GM23338 (cell line): ENCODE data around the gene SLC35A1. TPM values are rescaled to one million over a fixed set of nuclear protein-coding genes. Genes with fewer than 3 reads are reported as not detected.

Experiments used
- ATAC-seq: fragments of 200-7000 bp; cut with Tn5 transposase; 3 replicates; pipeline ENCODE4 v1.9.1; 2020
- DNase-seq: peaks from one replicate; pipeline ENCODE4 v3.0.0-alpha.2; 2015; ENCODE audit warnings: low spot score
- H2AFZ ChIP-seq: fragments of 200-600 bp; sonication (generic); 2 replicates; pipeline ENCODE4 v1.8.0; 2016; ENCODE audit warnings: antibody characterized with exemption, mild to moderate bottlenecking, moderate library complexity
- H3F3A ChIP-seq: fragments of 200-600 bp; sonication (generic); replicated peaks from 2 replicates; pipeline ENCODE4 v1.8.0; 2017; ENCODE audit warnings: antibody characterized with exemption, mixed run types, low read depth
- H3K27ac ChIP-seq: fragments of 200-600 bp; sonication (generic); 2 replicates; pipeline ENCODE4 v1.6.1; 2016; ENCODE audit warnings: low read depth
- H3K27me3 ChIP-seq: fragments of 200-600 bp; sonication (generic); 2 replicates; pipeline ENCODE4 v1.8.0; 2016; ENCODE audit warnings: mild to moderate bottlenecking, mixed run types, moderate library complexity; ENCODE audit not compliant: insufficient read depth
- H3K36me3 ChIP-seq: fragments of 200-600 bp; sonication (generic); 2 replicates; pipeline ENCODE4 v1.8.0; 2016; ENCODE audit warnings: mild to moderate bottlenecking; ENCODE audit not compliant: insufficient read depth
- H3K4me1 ChIP-seq: fragments of 200-600 bp; sonication (generic); 2 replicates; pipeline ENCODE4 v1.8.0; 2016; ENCODE audit warnings: mild to moderate bottlenecking, moderate library complexity; ENCODE audit not compliant: insufficient read depth
- H3K4me2 ChIP-seq: fragments of 200-600 bp; sonication (generic); 2 replicates; pipeline ENCODE4 v1.7.1; 2017; ENCODE audit warnings: mixed run types
- H3K4me3 ChIP-seq: fragments of 200-600 bp; sonication (generic); 2 replicates; pipeline ENCODE4 v1.6.1; 2016; ENCODE audit warnings: mixed run types
- H3K79me2 ChIP-seq: fragments of 200-600 bp; sonication (generic); replicated peaks from 2 replicates; pipeline ENCODE4 v1.8.0; 2017; ENCODE audit warnings: mild to moderate bottlenecking; ENCODE audit not compliant: insufficient read depth
- H3K9me2 ChIP-seq: fragments of 200-600 bp; sonication (generic); 2 replicates; pipeline ENCODE4 v1.8.0; 2017; ENCODE audit not compliant: insufficient read depth
- H4K20me1 ChIP-seq: fragments of 200-600 bp; sonication (generic); replicated peaks from 2 replicates; pipeline ENCODE4 v1.8.0; 2017; ENCODE audit warnings: mild to moderate bottlenecking; ENCODE audit not compliant: insufficient read depth
- H3K27ac Mint-ChIP-seq: 2 replicates; pipeline ENCODE4 v1.8.0; 2020; ENCODE audit warnings: inconsistent platforms, mild to moderate bottlenecking, moderate library complexity, mixed read lengths
- H3K27me3 Mint-ChIP-seq: 3 replicates; pipeline ENCODE4 v1.8.0; 2022; ENCODE audit warnings: low read depth, mild to moderate bottlenecking, moderate library complexity, mixed read lengths, inconsistent platforms; ENCODE audit not compliant: insufficient read depth, poor library complexity
- H3K36me3 Mint-ChIP-seq: 3 replicates; pipeline ENCODE4 v1.8.0; 2021; ENCODE audit warnings: low read depth, mild to moderate bottlenecking, inconsistent platforms, moderate library complexity, mixed read lengths
- H3K4me1 Mint-ChIP-seq: 3 replicates; pipeline ENCODE4 v1.8.0; 2020; ENCODE audit warnings: mild to moderate bottlenecking, inconsistent platforms, mixed read lengths
- H3K4me3 Mint-ChIP-seq: 3 replicates; pipeline ENCODE4 v1.8.0; 2021; ENCODE audit warnings: moderate library complexity, mild to moderate bottlenecking, inconsistent platforms, mixed read lengths
- H3K9me3 Mint-ChIP-seq: 3 replicates; pipeline ENCODE4 v1.8.0; 2020; ENCODE audit warnings: moderate library complexity, mild to moderate bottlenecking, inconsistent platforms, mixed read lengths
- CREB1 ChIP-seq: fragments of 250-450 bp; sonication (Bioruptor Pico); IDR thresholded peaks from 2 replicates; pipeline ENCODE4 v1.5.0; 2020; ENCODE audit warnings: low read depth, mild to moderate bottlenecking, moderate library complexity
- EZH2 ChIP-seq: fragments of 200-600 bp; sonication (generic); IDR thresholded peaks from one replicate; pipeline ENCODE4 v1.8.0; 2017; ENCODE audit warnings: antibody characterized with exemption, mild to moderate bottlenecking, low read depth; ENCODE audit not compliant: unreplicated experiment
- JUNB ChIP-seq: IDR thresholded peaks from one replicate; pipeline ENCODE4 v1.6.1; 2016; ENCODE audit warnings: antibody characterized with exemption; ENCODE audit not compliant: unreplicated experiment
- STAT1 ChIP-seq: IDR thresholded peaks from one replicate; pipeline ENCODE4 v1.6.1; 2016; ENCODE audit warnings: antibody characterized with exemption; ENCODE audit not compliant: unreplicated experiment
- ZNF114 ChIP-seq: fragments of 250-450 bp; sonication (Bioruptor Pico); IDR thresholded peaks from 2 replicates; pipeline ENCODE4 v1.5.0; 2020; ENCODE audit warnings: mild to moderate bottlenecking, moderate library complexity
- ZNF331 ChIP-seq: fragments of 250-450 bp; sonication (Bioruptor Pico); IDR thresholded peaks from 2 replicates; pipeline ENCODE4 v1.5.0; 2020; ENCODE audit warnings: low read depth, mild to moderate bottlenecking, moderate library complexity
- polyA plus RNA-seq: library from polyadenylated mRNA; unstranded; fragments of >200 nt; fragmentation: Nextera tagmentation; extraction: Ambion mirVana; gene quantifications from 2 replicates; pipeline ENCODE4 v1.2.1, GENCODE V29; 2016
- total RNA-seq: library from RNA; depleted of rRNA; stranded (reverse); fragments of >200 nt; shearing (Covaris generic); gene quantifications from 2 replicates; pipeline ENCODE4 v1.2.3, GENCODE V29; 2014
- TF ChIP-seq, protein P1 (sequence below): IDR thresholded peaks from 2 replicates; pipeline ENCODE4 v1.6.1; 2016; ENCODE audit warnings: antibody characterized with exemption
- TF ChIP-seq, protein P2 (sequence below): fragments of 250-450 bp; sonication (Bioruptor Pico); IDR thresholded peaks from 2 replicates; pipeline ENCODE4 v1.5.0; 2020; ENCODE audit warnings: mild to moderate bottlenecking, moderate library complexity
- TF ChIP-seq, protein P3 (sequence below): IDR thresholded peaks from one replicate; pipeline ENCODE4 v1.6.1; 2018; ENCODE audit warnings: antibody characterized with exemption; ENCODE audit not compliant: unreplicated experiment
- TF ChIP-seq, protein P4 (sequence below), 2 experiments: fragments of 200-600 bp in 1 of 2; sonication (generic) in 1 of 2; conservative IDR thresholded peaks; 2 replicates each; pipeline versions ENCODE4 v1.5.1 to v1.6.1; 2016 to 2017; ENCODE audit warnings: antibody characterized with exemption in 2 of 2, low read depth in 2 of 2, mild to moderate bottlenecking in 2 of 2, moderate library complexity in 1 of 2

The SLC35A1 gene
- total and polyA plus RNA-seq, 2 experiments from 2014 or later = 11.1 to 15.1 TPM

DNA sequence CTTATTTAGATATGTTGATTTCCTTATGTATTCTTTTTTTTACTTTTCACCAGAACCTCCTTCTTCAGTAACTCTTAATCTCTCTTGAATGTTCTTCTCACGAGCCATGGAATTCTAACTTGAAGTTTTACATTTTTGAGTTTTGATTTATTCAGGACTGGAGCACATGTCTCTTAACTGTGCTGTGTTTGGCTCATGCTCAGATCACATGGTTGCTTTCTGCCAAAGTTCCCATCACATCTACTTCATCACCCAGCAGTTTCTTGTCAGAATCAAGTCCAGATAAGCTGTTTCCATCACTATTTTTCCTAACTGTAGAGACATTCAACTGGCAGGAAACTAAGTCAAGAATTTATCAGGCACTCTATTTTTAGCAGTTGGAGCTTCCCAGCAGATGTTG lies 31.7 kb downstream of the SLC35A1 start:
- Histone ChIP-seq H3K79me2 (no peaks in the 10 kb centered on the region), H2AFZ (no peak overlapping the region), H3K4me3 (no peak overlapping the region), H3K27me3 (no peaks in the 10 kb centered on the region), H3K36me3 (no peaks in the 10 kb centered on the region), H4K20me1 (no peaks in the 10 kb centered on the region), H3F3A (no peaks in the 10 kb centered on the region), H3K9me2 (no peaks in the 10 kb centered on the region), H3K27ac (no peak overlapping the region), H3K4me2 (no peak overlapping the region), H3K4me1 (peaks cover 4% of the 10 kb centered on the region; the same call in 1 of the 2 replicates)
- TF ChIP-seq JUNB = no peak
- TF ChIP-seq ZNF114 (CRISPR knock-in tag) = no peak
- no peak for TF ChIP-seq ZNF331 (CRISPR knock-in tag)
- TF ChIP-seq, protein P1, sequence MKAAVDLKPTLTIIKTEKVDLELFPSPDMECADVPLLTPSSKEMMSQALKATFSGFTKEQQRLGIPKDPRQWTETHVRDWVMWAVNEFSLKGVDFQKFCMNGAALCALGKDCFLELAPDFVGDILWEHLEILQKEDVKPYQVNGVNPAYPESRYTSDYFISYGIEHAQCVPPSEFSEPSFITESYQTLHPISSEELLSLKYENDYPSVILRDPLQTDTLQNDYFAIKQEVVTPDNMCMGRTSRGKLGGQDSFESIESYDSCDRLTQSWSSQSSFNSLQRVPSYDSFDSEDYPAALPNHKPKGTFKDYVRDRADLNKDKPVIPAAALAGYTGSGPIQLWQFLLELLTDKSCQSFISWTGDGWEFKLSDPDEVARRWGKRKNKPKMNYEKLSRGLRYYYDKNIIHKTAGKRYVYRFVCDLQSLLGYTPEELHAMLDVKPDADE = no peak
- TF ChIP-seq, protein P2, sequence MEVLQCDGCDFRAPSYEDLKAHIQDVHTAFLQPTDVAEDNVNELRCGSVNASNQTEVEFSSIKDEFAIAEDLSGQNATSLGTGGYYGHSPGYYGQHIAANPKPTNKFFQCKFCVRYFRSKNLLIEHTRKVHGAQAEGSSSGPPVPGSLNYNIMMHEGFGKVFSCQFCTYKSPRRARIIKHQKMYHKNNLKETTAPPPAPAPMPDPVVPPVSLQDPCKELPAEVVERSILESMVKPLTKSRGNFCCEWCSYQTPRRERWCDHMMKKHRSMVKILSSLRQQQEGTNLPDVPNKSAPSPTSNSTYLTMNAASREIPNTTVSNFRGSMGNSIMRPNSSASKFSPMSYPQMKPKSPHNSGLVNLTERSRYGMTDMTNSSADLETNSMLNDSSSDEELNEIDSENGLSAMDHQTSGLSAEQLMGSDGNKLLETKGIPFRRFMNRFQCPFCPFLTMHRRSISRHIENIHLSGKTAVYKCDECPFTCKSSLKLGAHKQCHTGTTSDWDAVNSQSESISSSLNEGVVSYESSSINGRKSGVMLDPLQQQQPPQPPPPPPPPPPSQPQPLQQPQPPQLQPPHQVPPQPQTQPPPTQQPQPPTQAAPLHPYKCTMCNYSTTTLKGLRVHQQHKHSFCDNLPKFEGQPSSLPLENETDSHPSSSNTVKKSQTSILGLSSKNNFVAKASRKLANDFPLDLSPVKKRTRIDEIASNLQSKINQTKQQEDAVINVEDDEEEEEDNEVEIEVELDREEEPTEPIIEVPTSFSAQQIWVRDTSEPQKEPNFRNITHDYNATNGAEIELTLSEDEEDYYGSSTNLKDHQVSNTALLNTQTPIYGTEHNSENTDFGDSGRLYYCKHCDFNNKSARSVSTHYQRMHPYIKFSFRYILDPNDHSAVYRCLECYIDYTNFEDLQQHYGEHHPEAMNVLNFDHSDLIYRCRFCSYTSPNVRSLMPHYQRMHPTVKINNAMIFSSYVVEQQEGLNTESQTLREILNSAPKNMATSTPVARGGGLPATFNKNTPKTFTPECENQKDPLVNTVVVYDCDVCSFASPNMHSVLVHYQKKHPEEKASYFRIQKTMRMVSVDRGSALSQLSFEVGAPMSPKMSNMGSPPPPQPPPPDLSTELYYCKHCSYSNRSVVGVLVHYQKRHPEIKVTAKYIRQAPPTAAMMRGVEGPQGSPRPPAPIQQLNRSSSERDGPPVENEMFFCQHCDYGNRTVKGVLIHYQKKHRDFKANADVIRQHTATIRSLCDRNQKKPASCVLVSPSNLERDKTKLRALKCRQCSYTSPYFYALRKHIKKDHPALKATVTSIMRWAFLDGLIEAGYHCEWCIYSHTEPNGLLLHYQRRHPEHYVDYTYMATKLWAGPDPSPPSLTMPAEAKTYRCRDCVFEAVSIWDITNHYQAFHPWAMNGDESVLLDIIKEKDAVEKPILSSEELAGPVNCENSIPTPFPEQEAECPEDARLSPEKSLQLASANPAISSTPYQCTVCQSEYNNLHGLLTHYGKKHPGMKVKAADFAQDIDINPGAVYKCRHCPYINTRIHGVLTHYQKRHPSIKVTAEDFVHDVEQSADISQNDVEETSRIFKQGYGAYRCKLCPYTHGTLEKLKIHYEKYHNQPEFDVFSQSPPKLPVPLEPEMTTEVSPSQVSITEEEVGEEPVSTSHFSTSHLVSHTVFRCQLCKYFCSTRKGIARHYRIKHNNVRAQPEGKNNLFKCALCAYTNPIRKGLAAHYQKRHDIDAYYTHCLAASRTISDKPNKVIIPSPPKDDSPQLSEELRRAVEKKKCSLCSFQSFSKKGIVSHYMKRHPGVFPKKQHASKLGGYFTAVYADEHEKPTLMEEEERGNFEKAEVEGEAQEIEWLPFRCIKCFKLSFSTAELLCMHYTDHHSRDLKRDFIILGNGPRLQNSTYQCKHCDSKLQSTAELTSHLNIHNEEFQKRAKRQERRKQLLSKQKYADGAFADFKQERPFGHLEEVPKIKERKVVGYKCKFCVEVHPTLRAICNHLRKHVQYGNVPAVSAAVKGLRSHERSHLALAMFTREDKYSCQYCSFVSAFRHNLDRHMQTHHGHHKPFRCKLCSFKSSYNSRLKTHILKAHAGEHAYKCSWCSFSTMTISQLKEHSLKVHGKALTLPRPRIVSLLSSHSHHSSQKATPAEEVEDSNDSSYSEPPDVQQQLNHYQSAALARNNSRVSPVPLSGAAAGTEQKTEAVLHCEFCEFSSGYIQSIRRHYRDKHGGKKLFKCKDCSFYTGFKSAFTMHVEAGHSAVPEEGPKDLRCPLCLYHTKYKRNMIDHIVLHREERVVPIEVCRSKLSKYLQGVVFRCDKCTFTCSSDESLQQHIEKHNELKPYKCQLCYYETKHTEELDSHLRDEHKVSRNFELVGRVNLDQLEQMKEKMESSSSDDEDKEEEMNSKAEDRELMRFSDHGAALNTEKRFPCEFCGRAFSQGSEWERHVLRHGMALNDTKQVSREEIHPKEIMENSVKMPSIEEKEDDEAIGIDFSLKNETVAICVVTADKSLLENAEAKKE (CRISPR knock-in tag) = no peak
- Mint-ChIP-seq H3K27me3 (no peaks in the 10 kb centered on the region), H3K27ac (no peak overlapping the region), H3K9me3 (no peaks in the 10 kb centered on the region), H3K4me1 (no peaks in the 10 kb centered on the region), H3K36me3 (no peaks in the 10 kb centered on the region), H3K4me3 (no peak overlapping the region)
- DNase-seq (no peak), ATAC-seq (no peak)

DNA sequence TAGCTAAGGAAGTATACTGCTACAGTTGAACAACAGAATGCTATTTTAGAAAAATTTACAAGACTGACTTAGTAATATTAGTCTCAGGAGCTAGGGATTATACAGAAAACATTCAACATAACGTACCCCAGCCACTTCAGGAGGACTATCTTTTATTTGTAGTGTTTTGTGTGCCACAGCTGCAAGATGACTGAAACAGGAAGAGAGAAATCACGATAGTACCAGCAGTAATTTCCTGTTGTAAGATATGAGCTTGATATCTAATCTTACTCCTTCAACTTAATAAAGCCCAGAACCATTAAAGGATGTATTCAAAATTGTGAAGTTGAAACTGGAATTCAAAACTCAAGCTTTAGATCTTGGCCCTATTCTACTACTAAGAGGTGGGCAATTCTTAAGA lies 42.1 kb downstream of the SLC35A1 start:
- Mint-ChIP-seq H3K9me3 (no peaks in the 10 kb centered on the region), H3K36me3 (peaks cover 59% of the 10 kb centered on the region), H3K27ac (no peak overlapping the region), H3K4me1 (no peaks in the 10 kb centered on the region), H3K27me3 (no peaks in the 10 kb centered on the region), H3K4me3 (no peak overlapping the region)
- no peaks in the 10 kb centered on the region for H3K27me3 ChIP-seq
- ATAC-seq (no peak), DNase-seq (no peak)
- H3K79me2 ChIP-seq = no peaks in the 10 kb centered on the region
- H3K27ac ChIP-seq = no peak overlapping the region
- no peak overlapping the region for H2AFZ ChIP-seq
- no peaks in the 10 kb centered on the region for H3F3A ChIP-seq
- peaks cover 32% of the 10 kb centered on the region for H3K36me3 ChIP-seq
- H3K4me3 ChIP-seq = no peak overlapping the region
- H3K4me2 ChIP-seq = no peak overlapping the region
- H4K20me1 ChIP-seq = no peaks in the 10 kb centered on the region; the same call in 1 of the 2 replicates
- no peaks in the 10 kb centered on the region for H3K9me2 ChIP-seq
- no peaks in the 10 kb centered on the region for H3K4me1 ChIP-seq
- TF ChIP-seq, protein P3, sequence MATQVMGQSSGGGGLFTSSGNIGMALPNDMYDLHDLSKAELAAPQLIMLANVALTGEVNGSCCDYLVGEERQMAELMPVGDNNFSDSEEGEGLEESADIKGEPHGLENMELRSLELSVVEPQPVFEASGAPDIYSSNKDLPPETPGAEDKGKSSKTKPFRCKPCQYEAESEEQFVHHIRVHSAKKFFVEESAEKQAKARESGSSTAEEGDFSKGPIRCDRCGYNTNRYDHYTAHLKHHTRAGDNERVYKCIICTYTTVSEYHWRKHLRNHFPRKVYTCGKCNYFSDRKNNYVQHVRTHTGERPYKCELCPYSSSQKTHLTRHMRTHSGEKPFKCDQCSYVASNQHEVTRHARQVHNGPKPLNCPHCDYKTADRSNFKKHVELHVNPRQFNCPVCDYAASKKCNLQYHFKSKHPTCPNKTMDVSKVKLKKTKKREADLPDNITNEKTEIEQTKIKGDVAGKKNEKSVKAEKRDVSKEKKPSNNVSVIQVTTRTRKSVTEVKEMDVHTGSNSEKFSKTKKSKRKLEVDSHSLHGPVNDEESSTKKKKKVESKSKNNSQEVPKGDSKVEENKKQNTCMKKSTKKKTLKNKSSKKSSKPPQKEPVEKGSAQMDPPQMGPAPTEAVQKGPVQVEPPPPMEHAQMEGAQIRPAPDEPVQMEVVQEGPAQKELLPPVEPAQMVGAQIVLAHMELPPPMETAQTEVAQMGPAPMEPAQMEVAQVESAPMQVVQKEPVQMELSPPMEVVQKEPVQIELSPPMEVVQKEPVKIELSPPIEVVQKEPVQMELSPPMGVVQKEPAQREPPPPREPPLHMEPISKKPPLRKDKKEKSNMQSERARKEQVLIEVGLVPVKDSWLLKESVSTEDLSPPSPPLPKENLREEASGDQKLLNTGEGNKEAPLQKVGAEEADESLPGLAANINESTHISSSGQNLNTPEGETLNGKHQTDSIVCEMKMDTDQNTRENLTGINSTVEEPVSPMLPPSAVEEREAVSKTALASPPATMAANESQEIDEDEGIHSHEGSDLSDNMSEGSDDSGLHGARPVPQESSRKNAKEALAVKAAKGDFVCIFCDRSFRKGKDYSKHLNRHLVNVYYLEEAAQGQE = no peak
- TF ChIP-seq, protein P4, sequence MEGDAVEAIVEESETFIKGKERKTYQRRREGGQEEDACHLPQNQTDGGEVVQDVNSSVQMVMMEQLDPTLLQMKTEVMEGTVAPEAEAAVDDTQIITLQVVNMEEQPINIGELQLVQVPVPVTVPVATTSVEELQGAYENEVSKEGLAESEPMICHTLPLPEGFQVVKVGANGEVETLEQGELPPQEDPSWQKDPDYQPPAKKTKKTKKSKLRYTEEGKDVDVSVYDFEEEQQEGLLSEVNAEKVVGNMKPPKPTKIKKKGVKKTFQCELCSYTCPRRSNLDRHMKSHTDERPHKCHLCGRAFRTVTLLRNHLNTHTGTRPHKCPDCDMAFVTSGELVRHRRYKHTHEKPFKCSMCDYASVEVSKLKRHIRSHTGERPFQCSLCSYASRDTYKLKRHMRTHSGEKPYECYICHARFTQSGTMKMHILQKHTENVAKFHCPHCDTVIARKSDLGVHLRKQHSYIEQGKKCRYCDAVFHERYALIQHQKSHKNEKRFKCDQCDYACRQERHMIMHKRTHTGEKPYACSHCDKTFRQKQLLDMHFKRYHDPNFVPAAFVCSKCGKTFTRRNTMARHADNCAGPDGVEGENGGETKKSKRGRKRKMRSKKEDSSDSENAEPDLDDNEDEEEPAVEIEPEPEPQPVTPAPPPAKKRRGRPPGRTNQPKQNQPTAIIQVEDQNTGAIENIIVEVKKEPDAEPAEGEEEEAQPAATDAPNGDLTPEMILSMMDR (conservative IDR thresholded peaks at IDR 0.05; ENCODE audit: low read depth in 2 of 2) = no peak
- no peak for TF ChIP-seq CREB1 (CRISPR knock-in tag)
- no peak for TF ChIP-seq STAT1
- TF ChIP-seq ZNF331 (CRISPR knock-in tag) = no peak
- no peak for TF ChIP-seq JUNB
- no peak for TF ChIP-seq EZH2
